DND-41 (cell line): Measurements from ENCODE around the gene SIRPB2.
"Not testable (repeated sequence)": the region's sequence is repeated elsewhere in the genome, so short reads cannot be mapped to it uniquely, and the experiment has no call there.

Experiments used
- ATAC-seq: fragments of 200-7000 bp; cut with Tn5 transposase; 3 replicates; pipeline ENCODE4 v1.9.1; 2021; ENCODE audit warnings: low read depth; ENCODE audit not compliant: insufficient read depth
- DNase-seq: peaks from one replicate; pipeline ENCODE4 v3.0.0-alpha.2; 2020
- H2AFZ ChIP-seq: 2 replicates; pipeline ENCODE4 v1.6.0; 2012; ENCODE audit warnings: low read depth, low read length
- H3K27ac ChIP-seq: 2 replicates; pipeline ENCODE4 v1.5.1; 2012; ENCODE audit warnings: low read length, inconsistent platforms
- H3K27me3 ChIP-seq: fragments of 200-600 bp; sonication (generic); 2 replicates; pipeline ENCODE4 v1.6.0; 2012; ENCODE audit warnings: low read length, mild to moderate bottlenecking, inconsistent platforms; ENCODE audit not compliant: insufficient read depth, poor library complexity
- H3K36me3 ChIP-seq: 2 replicates; pipeline ENCODE4 v1.5.1; 2012; ENCODE audit warnings: low read length, inconsistent platforms; ENCODE audit not compliant: insufficient read depth
- H3K4me1 ChIP-seq: 2 replicates; pipeline ENCODE4 v1.5.1; 2012; ENCODE audit warnings: mild to moderate bottlenecking, low read length; ENCODE audit not compliant: insufficient read depth
- H3K4me2 ChIP-seq: 2 replicates; pipeline ENCODE4 v1.6.0; 2012; ENCODE audit warnings: mild to moderate bottlenecking, moderate library complexity, low read length, inconsistent platforms; ENCODE audit not compliant: insufficient read depth
- H3K4me3 ChIP-seq, 2 experiments: fragments of 200-600 bp in 1 of 2; shearing (Covaris generic) in 1 of 2; 2 replicates each; pipeline ENCODE4 v1.5.1; 2012 to 2016; ENCODE audit warnings: inconsistent platforms in 2 of 2, low read length in 2 of 2, mild to moderate bottlenecking in 2 of 2, low read depth in 1 of 2, moderate library complexity in 1 of 2
- H3K79me2 ChIP-seq: 2 replicates; pipeline ENCODE4 v1.6.0; 2012; ENCODE audit warnings: low read length, inconsistent platforms; ENCODE audit not compliant: insufficient read depth
- H3K9ac ChIP-seq: 2 replicates; pipeline ENCODE4 v1.6.0; 2012; ENCODE audit warnings: low read depth, mild to moderate bottlenecking, inconsistent platforms, low read length, moderate library complexity
- H3K9me3 ChIP-seq: 2 replicates; pipeline ENCODE4 v1.5.1; 2012; ENCODE audit warnings: low read length, moderate library complexity, mild to moderate bottlenecking, inconsistent platforms; ENCODE audit not compliant: insufficient read depth, severe bottlenecking
- H4K20me1 ChIP-seq: 2 replicates; pipeline ENCODE4 v1.6.0; 2012; ENCODE audit warnings: low read length; ENCODE audit not compliant: insufficient read depth
- CTCF ChIP-seq: IDR thresholded peaks from 2 replicates; pipeline ENCODE4 v1.5.1; 2012; ENCODE audit warnings: borderline replicate concordance, low read length, moderate library complexity, mild to moderate bottlenecking; ENCODE audit not compliant: poor library complexity, severe bottlenecking; ENCODE audit errors: extremely low read depth
- EZH2 ChIP-seq: IDR thresholded peaks from 3 replicates; pipeline ENCODE4 v1.6.1; 2012; ENCODE audit warnings: borderline replicate concordance, low read depth, mild to moderate bottlenecking, moderate library complexity, low read length, inconsistent platforms; ENCODE audit not compliant: severe bottlenecking

Gene SIRPB2

GRCh38 chr20:1500496-1500895, 9.3 kb upstream of the SIRPB2 start:
- Histone ChIP-seq H2AFZ (no peak overlapping the region), H3K79me2 (no peaks in the 10 kb centered on the region), H3K9ac (no peak overlapping the region), H3K4me1 (peaks cover 16% of the 10 kb centered on the region), H3K4me2 (no peak overlapping the region), H3K27me3 (peaks cover 2% of the 10 kb centered on the region), H3K36me3 (no peaks in the 10 kb centered on the region), H3K4me3 (no peak overlapping the region), H3K9me3 (peaks cover 4% of the 10 kb centered on the region), H3K27ac (no peak overlapping the region), H4K20me1 (no peaks in the 10 kb centered on the region)
- DNase-seq: no peak
- ATAC-seq: no peak
- TF ChIP-seq CTCF (no peak), EZH2 (no peak)

DNA sequence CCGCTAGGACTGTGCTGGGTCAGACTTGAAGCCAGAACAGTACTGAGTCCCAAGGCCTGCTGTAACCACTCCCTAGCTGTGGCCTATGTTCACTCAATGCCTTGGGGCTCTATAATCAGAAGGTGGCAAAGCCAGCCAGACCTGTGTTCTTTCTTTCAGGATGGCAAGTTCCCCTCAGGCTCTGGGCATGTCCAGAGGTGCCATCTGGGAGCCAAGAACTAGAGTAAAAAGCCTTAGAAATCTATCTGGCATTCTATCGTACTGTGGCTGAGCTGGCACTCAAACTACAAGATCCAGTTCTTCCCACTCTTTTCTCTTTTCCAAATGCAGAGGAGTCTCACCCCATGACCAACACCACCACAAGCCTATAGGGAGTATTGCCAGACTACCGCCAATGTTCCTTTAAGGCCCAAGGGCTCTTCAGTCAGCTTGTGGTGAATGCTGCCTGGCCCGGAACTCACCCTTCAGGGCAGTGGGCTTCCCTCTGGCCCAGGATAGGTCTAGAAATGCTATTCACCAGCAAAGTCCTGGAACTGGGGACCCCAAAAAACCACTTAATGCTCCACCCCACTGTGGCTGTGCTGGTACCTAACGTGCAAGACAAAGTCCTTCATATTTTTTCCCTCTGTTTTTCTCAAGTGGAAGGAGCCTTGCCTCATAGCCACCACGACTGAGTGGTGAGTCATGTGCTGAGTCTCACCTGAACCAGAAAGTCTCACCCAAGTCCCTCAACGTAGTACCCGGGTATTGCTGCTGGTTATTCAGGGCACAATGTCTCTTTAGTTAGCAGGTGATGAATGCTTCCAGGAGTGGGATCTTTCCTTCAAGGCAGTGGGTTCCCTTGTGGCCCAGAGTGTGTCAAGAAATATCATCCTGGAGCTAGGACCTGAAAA, 8.6 kb upstream of the SIRPB2 start:
- Histone ChIP-seq H4K20me1 (no peaks in the 10 kb centered on the region), H3K27me3 (no peaks in the 10 kb centered on the region), H3K4me1 (peaks cover 16% of the 10 kb centered on the region), H3K9me3 (peaks cover 4% of the 10 kb centered on the region), H3K27ac (no peak overlapping the region), H3K4me2 (no peak overlapping the region), H3K4me3 (no peak overlapping the region), H2AFZ (no peak overlapping the region), H3K79me2 (no peaks in the 10 kb centered on the region), H3K36me3 (no peaks in the 10 kb centered on the region), H3K9ac (no peak overlapping the region)
- TF ChIP-seq CTCF (no peak), EZH2 (no peak)
- no peak for DNase-seq
- ATAC-seq: no peak

DNA sequence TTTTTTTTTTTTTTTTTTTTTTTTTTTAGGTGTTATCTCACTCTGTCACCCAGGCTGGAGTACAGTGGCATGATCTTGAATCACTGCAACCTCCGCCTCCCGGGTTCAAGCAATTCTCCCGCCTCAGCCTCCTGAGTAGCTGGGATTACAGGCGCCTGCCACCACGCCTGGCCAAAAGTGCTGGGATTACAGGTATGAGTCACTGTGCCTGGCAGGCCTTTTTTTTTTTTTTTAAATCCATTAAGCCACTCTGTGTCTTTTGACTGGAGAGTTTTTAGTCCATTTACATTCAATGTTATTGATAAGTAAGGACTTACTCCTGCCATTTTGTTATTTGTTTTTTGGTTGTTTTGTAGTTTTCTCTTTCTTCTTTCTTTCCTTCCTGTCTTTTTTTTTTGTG, 6.2 kb upstream of the SIRPB2 start:
- not testable (repeated sequence) for H3K4me3 ChIP-seq, H3K27ac ChIP-seq, ATAC-seq, H3K36me3 ChIP-seq, H3K4me2 ChIP-seq, H3K9me3 ChIP-seq, H2AFZ ChIP-seq, H4K20me1 ChIP-seq, DNase-seq, H3K79me2 ChIP-seq, H3K9ac ChIP-seq
- Histone ChIP-seq H3K27me3 (peaks cover 17% of the 10 kb centered on the region), H3K4me1 (peaks cover 14% of the 10 kb centered on the region)

- Histone ChIP-seq H3K9ac (no peak overlapping the region), H3K4me3 (no peak overlapping the region), H3K27ac (no peak overlapping the region), H3K9me3 (no peaks in the 10 kb centered on the region), H3K4me2 (no peak overlapping the region), H3K27me3 (peaks cover 17% of the 10 kb centered on the region), H3K4me1 (peaks cover 14% of the 10 kb centered on the region), H2AFZ (no peak overlapping the region), H3K36me3 (no peaks in the 10 kb centered on the region), H3K79me2 (no peaks in the 10 kb centered on the region), H4K20me1 (no peaks in the 10 kb centered on the region)
- ATAC-seq: no peak
- no peak for TF ChIP-seq EZH2
- no peak for TF ChIP-seq CTCF
- DNase-seq: no peak
Measured at GRCh38 chr20:1496930-1497329, 5.7 kb upstream of the SIRPB2 start.
